Mucosa of descending colon (tissue), 3 donors: ENCODE results near the gene NANOS2. TPM values are rescaled to one million over a fixed set of nuclear protein-coding genes. Genes with fewer than 3 reads are reported as not detected.

Experiments
- ATAC-seq: fragments of 200-7000 bp; cut with Tn5 transposase; one replicate; pipeline ENCODE4 v1.9.1; 2020; ENCODE audit warnings: mild to moderate bottlenecking, moderate library complexity
- DNase-seq, 3 donors: peaks; one replicate each; pipeline ENCODE4 v3.0.0-alpha.2; 2020
- H3K36me3 ChIP-seq: fragments of 200-600 bp; one replicate; pipeline ENCODE4 v1.8.0; 2021; ENCODE audit warnings: low read depth, mild to moderate bottlenecking
- H3K4me1 ChIP-seq: fragments of 200-600 bp; one replicate; pipeline ENCODE4 v1.8.0; 2021; ENCODE audit warnings: low read depth, mild to moderate bottlenecking
- H3K4me3 ChIP-seq: fragments of 200-600 bp; one replicate; pipeline ENCODE4 v1.8.0; 2021; ENCODE audit warnings: mild to moderate bottlenecking
- H3K9me3 ChIP-seq: fragments of 200-600 bp; one replicate; pipeline ENCODE4 v1.8.0; 2021; ENCODE audit warnings: mild to moderate bottlenecking
- CTCF ChIP-seq: fragments of 200-600 bp; IDR thresholded peaks from one replicate; pipeline ENCODE4 v1.8.0; 2022; ENCODE audit warnings: antibody characterized with exemption, mild to moderate bottlenecking
- intact Hi-C, 2 donors: fragments of 100-400 bp; cut with DNase I in 1 of 2; cut with micrococcal nuclease in 1 of 2; formaldehyde crosslinking; loops; one replicate each; pipeline versions ENCODE4 v1.11.0 to v1.11.1; 2022; cut with DNase I, micrococcal nuclease
- total RNA-seq, 3 donors: library from RNA; stranded (reverse); fragmentation: NEBNext Ultra II Directional in 2 of 3; extraction: Animal tissue kit (Norgen Biotek cat#: 25700) in 2 of 3; gene quantifications; one replicate each; pipeline versions ENCODE4 v1.2.1 to v1.2.4, GENCODE V29; 2021 to 2023
- donor health status: DM: no; HTN: no; CAD: no; lungs with moderate emphysema.
- donor health status: DM: no; HTN: no; CAD: no.
- donor health status: DM: no; HTN: yes; CAD: no.

NANOS2 gene
- total RNA-seq, 3 donors from 2014 or later = not detected

GRCh38 chr19:45958320-45958719, 43.7 kb upstream of the NANOS2 start:
- intact Hi-C loops = no loop called here
- H3K36me3 ChIP-seq = no peaks in the 10 kb centered on the region
- ATAC-seq (no peak), DNase-seq (no peak)
- no peaks in the 10 kb centered on the region for H3K4me1 ChIP-seq
- no peak for TF ChIP-seq CTCF
- H3K4me3 ChIP-seq = no peak overlapping the region
- H3K9me3 ChIP-seq = no peaks in the 10 kb centered on the region

GRCh38 chr19:45955905-45956608, 41.5 kb upstream of the NANOS2 start:
- ATAC-seq = no peak
- intact Hi-C loops = no loop called here
- Histone ChIP-seq H3K4me3 (no peak overlapping the region), H3K4me1 (peaks cover 5% of the 10 kb centered on the region), H3K9me3 (no peaks in the 10 kb centered on the region), H3K36me3 (no peaks in the 10 kb centered on the region)
- DNase-seq = no peak
- TF ChIP-seq CTCF = no peak

- DNase-seq = no peak
- Histone ChIP-seq H3K4me3 (no peak overlapping the region), H3K4me1 (peaks cover 5% of the 10 kb centered on the region), H3K9me3 (no peaks in the 10 kb centered on the region), H3K36me3 (no peaks in the 10 kb centered on the region)
- ATAC-seq = no peak
- no peak for TF ChIP-seq CTCF
- intact Hi-C loops = no loop called here
Observed at GRCh38 chr19:45954156-45954555, 39.6 kb upstream of the NANOS2 start.

- intact Hi-C loops = no loop called here
- TF ChIP-seq CTCF = no peak
Observed at GRCh38 chr19:45953676-45954075, 39.1 kb upstream of the NANOS2 start.

GRCh38 chr19:45952686-45953505, 38.3 kb upstream of the NANOS2 start:
- no peak overlapping the region for H3K4me3 ChIP-seq
- peak in 2 of 3 donors; percentile 57 to 60 for DNase-seq

More at GRCh38 chr19:45953676-45954075, 39.1 kb upstream of the NANOS2 start:
- Histone ChIP-seq H3K4me3 (no peak overlapping the region), H3K9me3 (no peaks in the 10 kb centered on the region), H3K4me1 (peaks cover 5% of the 10 kb centered on the region), H3K36me3 (no peaks in the 10 kb centered on the region)
- no peak for DNase-seq
- no peak for ATAC-seq

More at GRCh38 chr19:45952686-45953505, 38.3 kb upstream of the NANOS2 start:
- intact Hi-C loops = no loop called here
- no peaks in the 10 kb centered on the region for H3K9me3 ChIP-seq
- peaks cover 5% of the 10 kb centered on the region for H3K4me1 ChIP-seq
- peak; percentile 59 for ATAC-seq
- TF ChIP-seq CTCF = no peak
- H3K36me3 ChIP-seq = no peaks in the 10 kb centered on the region
